Stimulated activated CD4-positive, alpha-beta T cell treated with anti-CD3 and anti-CD28 coated beads, Interleukin-1b, Interleukin-23, amount 100 ng/mL, for 48 hours (primary cell): ENCODE data around the gene ZNF275.
"Not testable (repeated sequence)": the region's sequence is repeated elsewhere in the genome, so short reads cannot be mapped to it uniquely, and the experiment has no call there.

Experiments
- DNase-seq: peaks from one replicate; pipeline ENCODE4 v3.0.0-alpha.2; 2020

The ZNF275 gene

DNA sequence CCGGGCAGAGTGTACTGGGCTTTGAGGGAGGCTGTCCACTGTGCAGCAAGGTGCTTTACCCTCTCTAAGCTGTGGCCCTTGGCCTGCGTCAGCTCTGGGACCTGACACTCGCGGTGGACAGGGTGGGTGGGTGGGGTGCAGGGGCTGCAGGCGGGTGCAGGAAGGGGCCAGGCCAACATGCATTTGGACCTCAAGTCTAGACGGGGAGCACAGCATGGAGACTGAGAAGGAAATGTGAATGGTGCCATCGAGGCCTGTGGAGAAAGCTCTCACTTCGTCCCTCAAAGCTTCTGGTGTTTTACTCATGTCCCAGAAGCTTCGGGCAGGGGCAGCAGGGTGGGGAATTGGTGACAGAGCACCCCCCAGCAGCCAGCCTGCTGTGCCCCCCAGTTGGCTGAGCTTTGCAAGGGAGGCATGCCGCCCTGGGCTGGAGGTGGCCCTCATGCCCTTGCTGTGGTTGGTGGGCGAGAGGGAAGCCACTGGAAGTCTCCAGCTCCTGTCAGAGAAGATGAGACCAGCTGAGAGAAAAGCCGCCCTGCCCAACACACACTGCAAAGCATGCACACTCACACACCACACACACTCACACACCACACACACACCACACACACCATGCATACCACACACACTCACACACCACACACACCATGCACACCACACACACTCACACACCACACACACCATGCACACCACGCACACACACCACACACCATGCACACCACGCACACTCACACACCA is 54.9 kb downstream of the ZNF275 start:
- no peak for DNase-seq

DNA sequence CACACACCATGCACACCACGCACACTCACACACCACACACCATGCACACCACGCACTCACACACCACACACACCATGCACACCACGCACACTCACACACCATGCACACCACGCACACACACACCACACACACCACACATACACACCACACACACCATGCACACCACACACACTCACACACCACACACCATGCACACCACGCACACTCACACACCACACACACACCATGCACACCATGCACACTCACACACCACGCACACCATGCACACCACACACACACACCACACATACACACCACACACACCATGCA is 55.5 kb downstream of the ZNF275 start:
- not testable (repeated sequence) for DNase-seq

DNA sequence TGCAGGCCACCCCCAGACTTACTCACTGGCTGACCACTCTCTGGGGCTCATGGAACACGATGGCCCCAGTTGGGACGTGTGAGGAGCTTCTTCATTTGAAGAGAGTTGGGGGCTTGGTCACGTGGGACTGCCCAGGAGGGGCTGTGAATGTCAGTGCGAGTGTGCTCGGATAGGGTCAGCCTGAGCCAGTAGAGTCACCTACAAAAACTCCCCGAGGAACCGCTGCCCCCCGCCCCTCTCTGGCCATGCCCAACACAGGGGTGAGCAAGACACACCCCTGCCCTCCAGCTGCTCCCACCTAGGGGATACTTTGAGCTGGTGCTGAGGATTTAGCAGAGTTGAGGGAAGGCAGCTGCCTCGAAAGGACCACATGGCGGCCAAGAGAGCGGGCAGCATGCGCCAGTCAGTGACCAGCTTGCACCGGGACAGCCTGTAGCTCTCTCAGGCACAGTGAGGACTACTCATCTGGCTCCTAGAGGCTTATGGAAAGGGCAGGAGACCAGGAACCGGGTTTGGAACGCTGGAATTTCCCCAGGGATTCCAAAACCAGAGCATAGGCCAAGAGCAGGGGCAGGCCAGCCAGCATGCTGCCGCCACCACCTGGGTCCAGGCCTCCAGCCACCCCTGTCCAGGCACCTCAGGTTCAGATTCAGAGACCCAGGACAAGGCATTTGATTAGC is 58.8 kb downstream of the ZNF275 start:
- DNase-seq = no peak

DNA sequence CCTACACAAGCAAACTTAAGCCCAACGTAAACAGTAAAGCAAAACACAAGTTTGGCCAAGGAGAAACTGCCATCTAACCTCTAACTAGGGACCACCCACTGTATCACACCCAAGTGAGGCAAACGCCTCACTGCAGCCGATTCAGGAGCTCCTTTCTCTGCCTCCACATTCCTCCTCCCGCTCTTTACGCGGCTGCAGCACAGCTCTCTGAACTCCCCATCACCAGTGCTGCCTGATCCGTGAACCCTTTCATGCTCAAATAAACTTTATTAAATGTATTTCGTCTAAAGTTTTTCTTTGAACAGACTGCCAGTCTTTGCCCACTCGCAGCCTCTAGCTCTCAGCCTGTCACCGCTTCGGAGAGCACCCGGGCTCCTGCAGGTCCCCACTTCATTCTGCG is 60.7 kb downstream of the ZNF275 start:
- no peak for DNase-seq

DNA sequence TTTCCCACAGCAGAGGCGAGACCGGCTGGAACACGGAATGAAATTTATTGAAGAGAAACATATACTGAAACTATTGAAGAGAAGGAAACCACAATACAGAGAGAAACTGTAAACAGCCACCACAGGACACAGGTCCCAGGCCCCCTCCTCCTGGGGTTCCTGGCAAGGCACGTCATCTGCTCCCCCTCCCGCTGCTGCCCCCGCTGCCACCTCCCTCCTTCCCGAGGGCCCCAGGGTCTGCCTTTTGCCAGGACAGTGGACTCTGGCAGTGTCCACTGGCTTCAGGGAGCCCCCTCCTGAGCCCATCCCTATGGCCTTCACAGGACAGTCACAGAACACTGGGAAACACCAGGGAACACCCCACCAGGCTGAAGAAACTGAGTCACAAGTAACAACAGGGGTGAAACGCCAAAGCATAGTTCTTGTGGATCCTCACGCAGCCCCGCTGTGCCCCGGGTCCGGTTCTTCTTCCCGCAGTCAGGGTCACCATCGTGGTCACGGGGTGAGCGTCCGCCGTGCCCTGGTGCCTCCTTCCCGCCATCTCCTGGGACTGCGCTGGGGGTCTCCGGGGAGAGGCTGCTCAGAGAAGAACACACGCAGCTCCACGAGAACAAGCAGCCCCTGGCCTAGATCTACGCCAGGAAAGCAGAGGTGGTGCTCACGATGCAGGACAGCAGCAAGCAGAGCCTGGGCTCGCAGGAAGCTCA is 61.8 kb downstream of the ZNF275 start:
- no peak for DNase-seq

DNA sequence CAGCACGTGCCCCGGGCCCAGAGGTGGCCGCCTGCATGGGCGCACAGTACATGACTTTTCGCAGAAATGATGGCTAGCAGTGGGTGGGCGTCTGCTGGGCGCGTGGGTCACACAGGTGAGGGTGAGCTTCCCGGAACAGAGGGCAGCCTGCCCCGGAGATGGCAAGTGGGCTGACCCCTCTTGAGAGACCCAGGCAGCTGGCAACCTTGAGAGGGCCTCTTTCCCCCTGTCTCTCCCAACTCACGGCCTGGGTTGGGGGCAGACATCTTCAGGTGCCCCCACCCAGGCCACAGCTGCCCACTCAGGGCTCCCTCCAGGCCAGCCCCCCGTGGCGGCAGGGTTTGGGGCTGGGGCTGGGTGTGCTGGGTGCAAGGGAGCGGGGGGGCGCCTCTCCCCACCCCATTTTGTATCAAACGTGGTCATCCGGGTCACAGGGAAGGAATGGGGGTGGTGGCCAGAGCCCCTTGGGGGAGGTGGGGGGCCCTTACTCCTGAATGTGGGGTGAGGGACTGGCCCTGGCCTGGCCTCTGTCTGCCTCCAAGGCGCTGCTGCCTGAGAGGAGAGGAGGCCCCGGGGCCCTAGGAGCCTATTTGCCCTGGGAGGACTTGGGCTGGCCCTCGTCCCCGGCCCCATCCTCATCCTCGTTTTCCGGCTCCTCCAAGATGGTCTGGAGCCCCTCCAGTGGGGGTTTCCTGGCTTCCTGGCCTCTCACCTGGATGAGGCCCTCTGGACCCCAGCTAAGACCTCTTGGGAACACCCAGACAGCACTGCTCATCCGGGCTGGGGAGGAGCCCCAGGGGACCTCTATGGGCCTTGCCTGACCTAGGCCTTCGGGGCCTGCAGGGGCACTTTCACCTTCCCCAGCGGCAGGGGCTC is 62.6 kb downstream of the ZNF275 start:
- no peak for DNase-seq

DNA sequence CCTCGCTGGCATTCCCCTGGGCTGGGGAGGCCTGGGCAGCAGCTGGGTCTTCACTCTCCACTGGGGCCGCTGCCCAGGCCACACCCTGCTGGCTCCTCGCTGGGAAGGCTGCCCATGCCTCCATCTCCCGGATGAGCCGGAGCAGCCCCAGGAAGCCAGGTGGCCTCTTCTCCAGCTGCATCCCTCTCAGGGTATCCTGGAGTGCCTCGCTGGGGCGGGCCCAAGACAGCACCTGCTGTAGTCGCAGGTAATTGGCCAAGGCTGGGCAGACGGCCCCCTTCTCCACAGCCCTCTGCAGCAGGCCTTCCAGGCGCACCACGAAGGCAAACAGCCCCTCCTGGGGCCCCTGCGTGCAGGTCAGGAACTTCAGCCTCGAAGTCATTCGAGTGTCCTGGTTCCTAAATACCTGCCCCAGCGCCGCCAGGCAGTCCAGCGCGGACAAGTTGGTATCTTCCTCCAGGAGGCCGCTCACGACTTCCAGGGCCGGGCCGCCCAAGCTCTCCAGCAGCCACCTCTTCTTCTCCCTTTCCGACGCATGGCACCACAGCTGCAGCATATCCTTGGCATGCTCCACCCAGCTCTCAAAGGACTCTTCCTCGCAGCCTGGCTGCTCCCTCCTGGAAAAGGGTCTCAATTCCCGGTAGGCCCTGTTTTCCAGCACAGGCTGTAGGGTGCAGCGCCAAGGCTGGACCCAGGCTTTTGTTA is 63.5 kb downstream of the ZNF275 start:
- DNase-seq = no peak

DNA sequence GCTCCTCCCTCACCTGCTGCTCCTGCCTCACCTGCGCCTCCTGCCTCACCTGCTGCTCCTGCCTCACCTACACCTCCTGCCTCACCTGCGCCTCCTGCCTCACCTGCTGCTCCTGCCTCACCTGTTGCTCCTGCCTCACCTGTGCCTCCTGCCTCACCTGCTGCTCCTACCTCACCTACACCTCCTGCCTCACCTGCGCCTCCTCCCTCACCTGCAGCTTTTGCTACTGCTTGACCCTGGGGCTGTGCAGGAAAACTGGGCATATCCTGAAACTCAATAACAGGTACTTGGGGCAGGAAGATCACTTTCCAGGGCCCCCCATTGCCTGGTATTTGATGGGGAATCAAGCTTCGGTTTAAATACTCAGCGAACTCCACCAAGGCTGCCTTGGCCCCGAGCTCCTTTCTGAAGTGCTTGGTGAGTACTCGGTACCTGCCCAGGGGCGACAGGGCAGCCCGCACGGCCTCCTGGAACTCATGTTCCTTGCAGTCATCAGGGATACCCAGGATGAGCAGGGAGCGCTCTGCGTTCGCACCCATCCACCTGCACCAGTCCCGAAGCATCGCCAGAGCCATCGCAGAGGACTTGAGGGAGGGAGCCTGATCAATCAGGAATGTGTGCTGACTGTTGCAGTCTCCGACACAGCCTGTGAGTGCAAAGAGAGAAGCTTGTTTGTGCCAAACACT is 64.5 kb downstream of the ZNF275 start:
- DNase-seq = no peak

DNA sequence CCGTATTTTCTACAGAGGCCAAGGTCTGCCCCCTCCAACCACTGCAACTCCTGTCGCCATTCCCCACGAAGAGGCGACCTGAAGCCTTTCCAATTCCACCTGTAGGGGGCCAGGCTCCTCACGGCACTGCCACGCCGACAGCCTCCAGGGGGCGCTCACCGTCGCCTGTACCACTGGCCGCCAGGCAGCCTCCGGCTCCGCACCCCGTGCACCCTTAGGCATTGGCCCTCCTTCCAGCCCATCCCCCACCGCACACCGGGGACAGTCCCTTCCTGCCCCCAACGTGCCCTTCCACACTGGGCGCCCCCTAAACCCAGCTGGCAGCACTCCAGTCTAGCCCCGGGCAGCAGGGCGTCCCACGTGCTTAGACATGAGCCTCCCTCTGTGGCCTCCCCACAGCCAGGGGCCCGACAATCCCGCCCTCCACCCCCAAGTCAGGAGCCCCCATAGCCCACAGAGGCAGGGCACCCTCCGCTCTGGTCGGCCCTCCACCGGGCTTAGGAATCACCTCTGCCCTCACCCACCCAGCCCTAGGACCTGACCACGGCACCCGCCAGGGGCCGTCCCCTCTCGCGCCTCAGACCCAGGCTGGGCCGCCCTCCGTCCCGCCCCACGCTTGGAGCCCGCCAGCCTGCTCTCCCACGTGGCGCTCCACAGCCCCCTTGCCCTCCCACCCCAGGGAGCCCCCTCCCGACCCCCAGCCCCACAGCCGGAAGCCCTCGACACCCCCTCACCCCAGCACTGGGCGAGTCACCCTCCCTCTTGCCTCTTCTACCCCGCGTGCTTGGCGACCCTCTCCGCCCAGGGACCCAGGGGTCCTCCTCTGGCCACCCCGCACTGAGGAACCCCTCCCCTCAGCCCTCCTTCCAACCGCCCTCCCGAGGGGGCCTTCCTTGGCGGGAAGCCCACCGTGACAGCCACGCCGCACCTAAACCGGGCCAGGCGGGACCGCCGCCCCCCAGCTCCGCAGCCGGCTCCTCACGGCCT is 66.5 kb downstream of the ZNF275 start:
- DNase-seq = peak; percentile 57

DNA sequence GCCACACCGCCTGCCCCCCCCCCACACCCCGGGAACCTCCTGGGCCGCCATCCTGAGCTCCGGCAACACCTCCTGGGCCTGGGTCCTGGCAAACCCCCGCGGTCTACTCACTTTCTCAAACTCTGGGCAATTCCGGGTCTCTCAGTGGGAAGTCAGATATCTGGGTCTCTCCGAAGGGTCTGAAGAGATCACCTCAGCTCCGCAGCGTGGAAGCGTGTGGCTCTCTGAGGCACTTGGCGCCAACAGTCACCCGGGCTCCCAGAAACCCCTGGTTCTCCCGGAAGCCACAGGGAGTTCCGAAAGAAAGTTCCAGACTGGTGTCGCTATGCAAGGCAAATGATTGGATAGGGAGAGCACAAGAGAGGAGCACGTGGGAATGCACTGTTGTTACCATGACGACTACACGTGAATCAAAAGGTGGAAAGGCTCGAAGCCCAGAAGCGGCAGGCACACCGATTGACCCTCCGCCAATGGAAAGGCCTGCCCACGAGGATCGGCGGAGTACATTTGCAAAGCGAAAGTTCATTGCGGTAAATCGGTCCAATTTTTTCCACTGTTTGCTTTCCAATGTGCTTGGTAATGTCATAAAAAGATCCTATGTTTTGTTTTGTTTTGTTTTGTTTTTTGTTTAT is 67.3 kb downstream of the ZNF275 start, which contains the start of gene PNMA6E:
Gene PNMA6E (minus strand): TSS at position 218 of the 632 bp plus-strand sequence. CDS start 2,501 bp downstream, outside the sequence.
- DNase-seq = no peak
